ENCODE data around the gene B3GNT5. TPM values are rescaled to one million over a fixed set of nuclear protein-coding genes. Genes with fewer than 3 reads are reported as not detected.

Gene B3GNT5
- total and polyA plus RNA-seq, 2 experiments from 2014 or later: 4.9 to 6.4 TPM

GRCh38 chr3:183285318-183285717 is 32.3 kb downstream of the B3GNT5 start:
- H3K9me2 ChIP-seq (ENCODE audit: insufficient read depth): no peaks in the 10 kb centered on the region
- TF ChIP-seq NANOG (IDR thresholded peaks at IDR 0.05; ENCODE audit: borderline replicate concordance) (no peak), ZNF462 (CRISPR knock-in tag; IDR thresholded peaks at IDR 0.05) (no peak), POLR2AphosphoS5 (IDR thresholded peaks at IDR 0.05; ENCODE audit: low read depth) (no peak), JUNB (IDR thresholded peaks at IDR 0.05; ENCODE audit: unreplicated experiment) (no peak), ZNF114 (CRISPR knock-in tag; IDR thresholded peaks at IDR 0.05) (no peak), EZH2phosphoT487 (IDR thresholded peaks at IDR 0.05; ENCODE audit: unreplicated experiment) (no peak), CREB1 (CRISPR knock-in tag; IDR thresholded peaks at IDR 0.05; ENCODE audit: low read depth) (no peak)
- TF ChIP-seq, protein P1, sequence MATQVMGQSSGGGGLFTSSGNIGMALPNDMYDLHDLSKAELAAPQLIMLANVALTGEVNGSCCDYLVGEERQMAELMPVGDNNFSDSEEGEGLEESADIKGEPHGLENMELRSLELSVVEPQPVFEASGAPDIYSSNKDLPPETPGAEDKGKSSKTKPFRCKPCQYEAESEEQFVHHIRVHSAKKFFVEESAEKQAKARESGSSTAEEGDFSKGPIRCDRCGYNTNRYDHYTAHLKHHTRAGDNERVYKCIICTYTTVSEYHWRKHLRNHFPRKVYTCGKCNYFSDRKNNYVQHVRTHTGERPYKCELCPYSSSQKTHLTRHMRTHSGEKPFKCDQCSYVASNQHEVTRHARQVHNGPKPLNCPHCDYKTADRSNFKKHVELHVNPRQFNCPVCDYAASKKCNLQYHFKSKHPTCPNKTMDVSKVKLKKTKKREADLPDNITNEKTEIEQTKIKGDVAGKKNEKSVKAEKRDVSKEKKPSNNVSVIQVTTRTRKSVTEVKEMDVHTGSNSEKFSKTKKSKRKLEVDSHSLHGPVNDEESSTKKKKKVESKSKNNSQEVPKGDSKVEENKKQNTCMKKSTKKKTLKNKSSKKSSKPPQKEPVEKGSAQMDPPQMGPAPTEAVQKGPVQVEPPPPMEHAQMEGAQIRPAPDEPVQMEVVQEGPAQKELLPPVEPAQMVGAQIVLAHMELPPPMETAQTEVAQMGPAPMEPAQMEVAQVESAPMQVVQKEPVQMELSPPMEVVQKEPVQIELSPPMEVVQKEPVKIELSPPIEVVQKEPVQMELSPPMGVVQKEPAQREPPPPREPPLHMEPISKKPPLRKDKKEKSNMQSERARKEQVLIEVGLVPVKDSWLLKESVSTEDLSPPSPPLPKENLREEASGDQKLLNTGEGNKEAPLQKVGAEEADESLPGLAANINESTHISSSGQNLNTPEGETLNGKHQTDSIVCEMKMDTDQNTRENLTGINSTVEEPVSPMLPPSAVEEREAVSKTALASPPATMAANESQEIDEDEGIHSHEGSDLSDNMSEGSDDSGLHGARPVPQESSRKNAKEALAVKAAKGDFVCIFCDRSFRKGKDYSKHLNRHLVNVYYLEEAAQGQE (IDR thresholded peaks at IDR 0.05; ENCODE audit: unreplicated experiment): no peak
- TF ChIP-seq, protein P2, sequence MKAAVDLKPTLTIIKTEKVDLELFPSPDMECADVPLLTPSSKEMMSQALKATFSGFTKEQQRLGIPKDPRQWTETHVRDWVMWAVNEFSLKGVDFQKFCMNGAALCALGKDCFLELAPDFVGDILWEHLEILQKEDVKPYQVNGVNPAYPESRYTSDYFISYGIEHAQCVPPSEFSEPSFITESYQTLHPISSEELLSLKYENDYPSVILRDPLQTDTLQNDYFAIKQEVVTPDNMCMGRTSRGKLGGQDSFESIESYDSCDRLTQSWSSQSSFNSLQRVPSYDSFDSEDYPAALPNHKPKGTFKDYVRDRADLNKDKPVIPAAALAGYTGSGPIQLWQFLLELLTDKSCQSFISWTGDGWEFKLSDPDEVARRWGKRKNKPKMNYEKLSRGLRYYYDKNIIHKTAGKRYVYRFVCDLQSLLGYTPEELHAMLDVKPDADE (IDR thresholded peaks at IDR 0.05): no peak
- peaks cover 2% of the 10 kb centered on the region; the same call in 1 of the 2 replicates for H3K36me3 ChIP-seq (ENCODE audit: insufficient read depth)
- no peak for ATAC-seq
- no peak overlapping the region for H3K4me2 ChIP-seq
- no peaks in the 10 kb centered on the region; the same call in 1 of the 2 replicates for H4K20me1 ChIP-seq (replicated peaks; ENCODE audit: insufficient read depth)
- peaks cover 8% of the 10 kb centered on the region; the same call in 1 of the 2 replicates for H3K4me1 ChIP-seq (ENCODE audit: insufficient read depth)
- no peak overlapping the region for H2AFZ ChIP-seq
- Mint-ChIP-seq H3K36me3 (ENCODE audit: low read depth) (peaks cover 3% of the 10 kb centered on the region; the same call in 1 of the 3 replicates), H3K9me3 (no peaks in the 10 kb centered on the region), H3K27ac (no peak overlapping the region), H3K4me3 (no peak overlapping the region), H3K4me1 (peaks cover 7% of the 10 kb centered on the region), H3K27me3 (ENCODE audit: insufficient read depth, low read depth, poor library complexity) (no peaks in the 10 kb centered on the region)
- H3K79me2 ChIP-seq (replicated peaks; ENCODE audit: insufficient read depth): no peaks in the 10 kb centered on the region
- no peaks in the 10 kb centered on the region for H3K27me3 ChIP-seq (ENCODE audit: insufficient read depth)
- H3K4me3 ChIP-seq: no peak overlapping the region
- no peak overlapping the region for H3K27ac ChIP-seq (ENCODE audit: low read depth)
- H3F3A ChIP-seq (replicated peaks; ENCODE audit: low read depth): no peaks in the 10 kb centered on the region
- no peak for DNase-seq (ENCODE audit: low spot score)
